ENCODE data around the gene LCAT. TPM values are rescaled to one million over a fixed set of nuclear protein-coding genes. Genes with fewer than 3 reads are reported as not detected.

LCAT gene
- total RNA-seq, 2 experiments from 2014 or later = 9.1 to 10.0 TPM

Other genes with a start within 250 kb of the LCAT start
- 1 to 10 TPM; 7.3 to 8.2 TPM for gene GFOD2, start 224.8 kb downstream of the LCAT start, total RNA-seq
- 10 to 100 TPM; 12.4 to 16.1 TPM for gene RANBP10, start 137.6 kb downstream of the LCAT start, total RNA-seq
- gene TSNAXIP1, start 137.2 kb downstream of the LCAT start, total RNA-seq = under 1 TPM; 0.35 to 0.50 TPM
- 10 to 100 TPM; 19.9 to 20.6 TPM for gene THAP11, start 101.8 kb downstream of the LCAT start, total RNA-seq
- gene NUTF2, start 97.2 kb downstream of the LCAT start, total RNA-seq = 100 to 1,000 TPM; 165 to 171 TPM
- 10 to 100 TPM; 43.7 to 45.8 TPM for gene CENPT, start 96.4 kb downstream of the LCAT start, total RNA-seq
- gene EDC4, start 71.1 kb downstream of the LCAT start, total RNA-seq = 10 to 100 TPM; 72.2 to 78.7 TPM
- not detected for gene NRN1L, start 59.2 kb downstream of the LCAT start, total RNA-seq
- gene PSKH1, start 50.9 kb downstream of the LCAT start, total RNA-seq = 1 to 10 TPM; 7.1 to 8.0 TPM
- 1 to 10 TPM; 1.5 to 1.8 TPM for gene CTRL, start 12.3 kb downstream of the LCAT start, total RNA-seq
- 100 to 1,000 TPM; 138 to 147 TPM for gene PSMB10, start 7.3 kb downstream of the LCAT start, total RNA-seq
- 10 to 100 TPM; 24.3 to 28.9 TPM for gene SLC12A4, start 24.5 kb upstream of the LCAT start, total RNA-seq
- under 1 TPM in 1 of 2 experiments, not detected in 1; 0.19 TPM for gene DPEP3, start 36.4 kb upstream of the LCAT start, total RNA-seq
- 1 to 10 TPM; 3.1 to 3.8 TPM for gene DPEP2, start 55.4 kb upstream of the LCAT start, total RNA-seq
- not detected for gene DPEP2NB, start 71.8 kb upstream of the LCAT start, total RNA-seq
- 1 to 10 TPM; 9.4 to 9.7 TPM for gene DDX28, start 79.1 kb upstream of the LCAT start, total RNA-seq
- 10 to 100 TPM; 22.9 to 25.2 TPM for gene DUS2, start 79.2 kb upstream of the LCAT start, total RNA-seq
- gene NFATC3, start 141.2 kb upstream of the LCAT start, total RNA-seq = 10 to 100 TPM; 49.1 to 50.3 TPM